GM21717 (cell line): ENCODE data around the gene TSEN15.
"Not testable (repeated sequence)": the region's sequence is repeated elsewhere in the genome, so short reads cannot be mapped to it uniquely, and the experiment has no call there.

ENCODE experiments used
- ATAC-seq: cut with Tn5 transposase; IDR thresholded peaks from one replicate; pipeline ENCODE4 v1.9.1; 2021; ENCODE audit warnings: mild to moderate bottlenecking, moderate library complexity; ENCODE audit not compliant: unreplicated experiment

Gene TSEN15

DNA sequence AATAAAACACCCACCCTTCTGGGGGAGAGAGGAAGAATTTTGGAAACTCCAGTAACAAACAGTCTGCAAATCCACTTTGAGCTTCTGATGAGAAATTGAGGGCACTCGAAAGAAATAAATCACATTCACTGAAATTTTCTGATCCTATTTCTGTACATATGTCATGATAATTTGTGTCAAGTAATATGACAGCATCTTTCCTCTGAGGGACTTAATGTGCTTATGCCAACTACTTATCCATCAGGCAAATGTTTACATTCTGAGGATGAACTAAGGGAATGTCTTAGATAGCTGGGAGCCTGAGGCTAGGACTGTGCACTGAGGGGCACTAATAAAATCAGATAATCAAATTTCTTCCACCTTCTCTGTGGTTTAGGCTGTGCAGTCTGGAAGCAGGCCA is 44.5 kb downstream of the TSEN15 start:
- no peak for ATAC-seq

DNA sequence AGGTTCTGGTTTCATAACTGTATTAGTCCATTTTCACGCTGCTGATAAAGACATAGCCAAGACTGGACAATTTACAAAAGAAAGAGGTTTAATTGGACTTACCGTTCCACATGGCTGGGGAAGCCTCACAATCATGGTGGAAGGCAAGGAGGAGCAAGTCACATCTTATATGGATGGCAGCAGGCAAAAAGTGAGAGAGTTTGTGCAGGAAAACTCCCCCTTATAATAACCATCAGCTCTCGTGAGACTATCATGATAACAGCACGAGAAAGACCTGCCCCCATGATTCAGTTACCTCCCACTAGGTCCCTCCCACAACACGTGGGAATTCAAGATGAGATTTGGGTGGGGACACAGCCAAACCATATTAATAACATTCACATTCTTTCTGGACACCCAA is 45.0 kb downstream of the TSEN15 start:
- not testable (repeated sequence) for ATAC-seq

DNA sequence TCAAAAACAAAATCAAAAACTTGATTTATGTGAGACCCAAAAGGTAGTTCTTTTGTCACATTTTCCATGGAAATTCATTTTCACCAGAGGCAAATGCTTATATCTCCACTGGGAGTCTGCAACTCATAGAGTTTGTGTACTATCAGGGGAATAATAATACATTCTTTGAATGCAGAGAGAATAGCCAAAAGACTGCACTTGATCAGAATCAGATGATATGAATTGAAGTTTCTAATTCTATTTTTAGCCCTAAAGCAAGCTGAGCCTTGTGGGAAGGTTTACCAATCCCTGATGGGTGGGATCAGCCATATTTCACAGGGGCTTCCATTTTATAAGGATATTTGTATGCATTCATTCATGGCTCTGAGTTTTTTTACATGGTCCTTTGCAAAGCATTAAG is 49.6 kb downstream of the TSEN15 start:
- ATAC-seq: no peak

DNA sequence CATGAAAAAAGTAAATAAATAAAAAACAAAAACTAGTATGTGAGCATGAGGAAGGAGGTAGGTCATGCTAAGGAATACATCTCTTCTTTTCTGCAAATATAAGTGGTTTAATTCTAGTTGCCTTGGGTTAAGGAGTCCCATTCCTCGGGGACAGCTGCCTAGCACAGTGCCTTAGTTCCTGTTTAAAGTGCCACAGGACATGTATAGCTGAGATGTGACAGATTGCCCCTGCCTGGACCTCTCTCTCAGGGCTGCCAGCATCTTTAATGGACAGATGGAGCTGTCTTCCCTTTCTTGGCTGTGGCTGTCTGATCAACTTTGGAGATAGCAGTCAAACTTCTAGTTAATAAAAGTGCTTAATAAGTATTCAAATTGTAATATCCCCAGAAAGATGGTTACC is 50.0 kb downstream of the TSEN15 start:
- ATAC-seq: no peak

DNA sequence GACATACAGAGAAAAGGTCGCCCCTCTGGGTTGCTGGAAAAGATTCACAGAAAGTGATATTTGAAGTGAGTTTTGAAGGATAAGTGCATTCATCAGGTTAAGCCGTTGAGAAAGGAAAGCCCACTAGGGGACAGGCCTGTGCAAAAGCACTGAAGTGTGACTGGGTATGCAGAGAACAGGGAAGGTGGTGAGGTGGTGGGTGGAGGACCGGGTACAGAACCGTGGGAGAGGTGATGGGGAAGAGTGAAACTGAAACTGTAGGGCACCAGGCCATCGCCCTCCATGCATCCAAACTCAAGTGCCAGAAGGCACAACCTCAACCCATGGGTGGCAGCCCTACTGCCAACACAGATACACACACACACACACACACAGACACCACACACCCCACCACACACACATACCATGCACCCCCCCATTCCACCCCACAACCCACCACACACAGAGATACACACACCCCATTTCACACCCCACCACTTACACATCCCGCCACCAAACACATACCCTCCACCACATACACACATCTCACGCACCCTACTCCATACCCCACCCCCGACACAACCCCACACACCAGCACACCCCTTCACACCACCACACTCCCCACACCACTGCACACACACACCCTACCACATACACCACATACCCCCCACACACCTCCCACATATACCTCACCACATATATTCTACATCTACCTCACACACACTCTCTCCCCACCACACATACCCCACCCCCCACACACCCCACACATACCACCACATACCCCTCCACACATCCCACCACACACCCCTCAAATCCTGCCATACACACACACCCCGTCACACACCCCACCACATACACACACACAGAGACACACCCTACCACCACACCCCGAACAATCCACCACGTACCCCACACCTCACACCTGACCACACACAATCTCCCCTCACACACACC is 59.0 kb downstream of the TSEN15 start:
- ATAC-seq: no peak

DNA sequence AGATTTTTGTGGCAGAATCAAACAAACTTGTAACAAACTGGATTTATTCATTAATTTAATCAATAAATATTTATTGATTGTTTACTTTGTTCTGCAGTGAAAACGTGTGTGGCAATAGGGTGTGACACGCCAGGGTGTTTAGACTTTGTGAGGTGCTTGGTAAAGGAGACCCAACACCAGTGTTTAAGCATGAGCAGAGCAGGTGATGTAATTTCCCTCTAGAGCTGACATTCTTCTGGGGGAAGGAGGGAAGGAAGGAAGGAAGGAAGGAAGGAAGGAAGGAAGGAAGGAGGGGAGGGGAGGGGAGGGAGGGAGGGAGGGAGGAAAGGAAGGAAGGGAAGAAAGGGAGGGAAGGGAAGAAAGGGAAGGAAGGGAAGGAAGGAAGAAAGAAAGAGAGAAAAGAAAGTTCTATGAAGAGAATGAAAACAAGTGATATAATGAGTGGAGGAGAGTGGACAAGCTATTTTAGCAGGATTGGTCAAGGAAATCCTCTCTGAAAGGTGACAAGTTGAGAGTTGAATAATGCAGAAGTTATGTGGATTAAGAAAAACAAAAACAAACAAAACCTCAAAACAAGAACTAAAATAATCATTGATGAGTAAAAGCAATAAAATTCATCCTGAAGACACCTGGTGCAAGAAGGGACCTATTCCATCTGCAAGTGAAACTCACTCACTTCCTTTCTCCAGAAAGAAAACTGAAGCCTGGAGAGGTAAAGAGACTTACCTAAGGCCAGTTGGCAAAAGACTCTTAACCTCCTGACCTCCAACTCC is 60.8 kb downstream of the TSEN15 start:
- ATAC-seq: no peak

DNA sequence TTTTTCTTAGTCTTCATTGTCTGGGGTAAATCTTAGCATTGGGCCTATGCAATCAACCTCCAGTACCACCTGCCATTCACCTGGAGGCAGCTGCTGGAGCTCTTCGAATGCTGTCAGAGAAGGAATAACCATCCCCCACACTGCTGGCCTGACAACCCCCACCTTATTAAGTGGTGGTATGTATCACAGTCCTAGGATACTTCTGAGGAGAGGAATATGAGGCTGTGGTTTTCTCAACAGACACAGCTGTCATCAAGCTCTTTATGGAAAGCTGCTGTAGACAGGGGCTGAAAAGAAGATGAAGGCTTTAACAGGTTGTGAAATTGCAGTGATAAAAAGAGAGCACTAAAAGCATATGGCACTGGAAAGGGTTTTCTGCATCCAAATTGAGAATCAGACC is 61.7 kb downstream of the TSEN15 start:
- ATAC-seq: no peak

DNA sequence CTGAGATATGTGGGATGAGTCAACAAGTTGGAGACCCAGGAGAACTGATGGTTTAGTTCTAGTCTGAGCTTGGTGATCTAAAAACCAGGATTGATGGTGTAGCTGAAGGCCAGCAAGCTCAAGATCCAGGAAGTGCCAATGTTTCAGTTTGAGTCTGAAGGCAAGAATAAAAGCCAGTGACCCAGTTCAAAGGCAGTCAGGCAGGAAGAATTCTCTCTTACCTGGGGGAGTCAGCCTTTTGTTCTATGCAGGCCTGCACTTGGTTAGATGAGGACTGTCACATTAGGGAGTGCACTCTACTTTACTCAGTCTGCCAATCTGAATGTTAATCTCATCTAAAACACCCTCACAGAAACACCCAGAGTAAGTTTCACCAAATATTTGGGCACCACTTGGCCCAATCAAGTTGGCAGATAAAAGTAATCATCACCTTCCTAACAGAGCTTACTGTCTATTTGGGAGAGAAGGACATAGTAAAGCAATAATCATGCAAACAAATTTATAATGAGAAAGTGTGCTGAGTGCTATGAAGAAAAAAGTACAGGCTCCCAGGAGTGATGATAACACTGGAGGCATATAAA is 63.4 kb downstream of the TSEN15 start:
- ATAC-seq: no peak

DNA sequence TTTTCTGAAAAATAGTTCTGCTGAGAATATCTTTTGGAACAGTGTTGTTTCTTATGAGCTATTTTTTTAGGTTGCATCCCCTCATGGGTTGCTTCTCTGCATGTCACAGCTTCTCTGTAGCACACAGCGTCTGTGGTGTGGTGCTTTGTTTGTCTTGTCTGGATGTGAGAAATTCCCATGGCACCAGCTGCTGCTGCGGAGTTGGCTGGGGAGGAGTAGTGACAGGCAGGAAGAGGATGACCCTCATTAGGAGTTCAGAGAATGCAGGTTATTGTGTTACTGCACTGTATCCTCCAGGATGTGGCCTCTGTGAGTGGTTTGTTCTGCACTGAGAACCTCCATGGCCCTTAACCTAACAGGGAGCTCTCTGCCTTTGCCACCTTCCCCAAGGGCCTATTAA is 64.8 kb downstream of the TSEN15 start:
- no peak for ATAC-seq

DNA sequence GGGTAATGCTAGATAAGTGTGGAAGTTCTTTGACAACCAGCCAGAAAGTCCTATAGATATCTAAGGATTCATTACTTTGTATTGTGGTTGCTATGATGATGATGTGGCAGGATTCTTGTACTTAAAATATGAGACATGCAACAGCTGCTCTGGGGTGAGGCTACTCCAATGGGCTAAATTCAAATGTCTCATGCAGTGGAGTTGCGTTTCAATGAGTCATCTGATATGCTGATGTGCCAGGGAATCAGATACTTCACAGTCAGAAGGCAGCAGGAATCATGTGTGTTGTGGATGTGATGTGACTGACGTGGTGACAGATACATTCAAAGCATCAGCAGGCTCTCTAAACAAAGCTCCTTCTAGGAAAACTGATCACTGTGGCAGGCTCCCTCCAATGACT is 66.5 kb downstream of the TSEN15 start:
- ATAC-seq: no peak
